ENCODE data around the gene VSIG8. TPM values are rescaled to one million over a fixed set of nuclear protein-coding genes. Genes with fewer than 3 reads are reported as not detected.

The VSIG8 gene
- total RNA-seq, 1 experiment from 2014 or later, result not detected

- Mint-ChIP-seq H3K36me3 (no peaks in the 10 kb centered on the region), H3K4me1 (peaks cover 15% of the 10 kb centered on the region), H3K4me3 (no peak overlapping the region), H3K27me3 (ENCODE audit: low read depth) (peaks cover 11% of the 10 kb centered on the region), H3K27ac (no peak overlapping the region), H3K9me3 (no peaks in the 10 kb centered on the region)
- ChIA-PET POLR2A (interaction anchor here (0.6 kb wide), 1 partner anchor 407 kb away, joined by 4 read pairs; no protein-coding TSS in a partner anchor), CTCF (interaction anchor here (0.9 to 3.1 kb wide), 10 partner anchors 10 to 186 kb away, joined by 3 to 16 read pairs (median 6); partner anchors contain the start of gene DUSP23)
- peak; percentile 25 for DNase-seq (ENCODE audit: low spot score)
- peak; percentile 68 for ATAC-seq
- TF ChIP-seq ZNF219 (CRISPR knock-in tag; IDR thresholded peaks at IDR 0.05; ENCODE audit: borderline replicate concordance), result no peak
- no peak for TF ChIP-seq CDX4 (CRISPR knock-in tag; IDR thresholded peaks at IDR 0.05; ENCODE audit: borderline replicate concordance)
- TF ChIP-seq GABPB1 (CRISPR knock-in tag; IDR thresholded peaks at IDR 0.05), result no peak
- TF ChIP-seq ZNF423 (CRISPR knock-in tag; IDR thresholded peaks at IDR 0.05), result no peak
- TF ChIP-seq IRF2 (CRISPR knock-in tag; IDR thresholded peaks at IDR 0.05; ENCODE audit: borderline replicate concordance, low read depth), result no peak
- no peak for TF ChIP-seq ZMAT4 (CRISPR knock-in tag; IDR thresholded peaks at IDR 0.05)
- no peak for TF ChIP-seq TP53 (CRISPR knock-in tag; IDR thresholded peaks at IDR 0.05)
- no peak for TF ChIP-seq NR2C2 (CRISPR knock-in tag; IDR thresholded peaks at IDR 0.05)
- TF ChIP-seq FOXJ3 (CRISPR knock-in tag; IDR thresholded peaks at IDR 0.05; ENCODE audit: borderline replicate concordance), result no peak
- TF ChIP-seq JAZF1 (CRISPR knock-in tag; IDR thresholded peaks at IDR 0.05), result no peak
- TF ChIP-seq ZBTB21 (CRISPR knock-in tag; IDR thresholded peaks at IDR 0.05; ENCODE audit: borderline replicate concordance), result no peak
- no peak for TF ChIP-seq ATF2 (CRISPR knock-in tag; IDR thresholded peaks at IDR 0.05; ENCODE audit: borderline replicate concordance, low read depth)
Measured at GRCh38 chr1:159821171-159821867, 41.1 kb downstream of the VSIG8 start.

- ChIA-PET POLR2A (interaction anchor here (0.7 kb wide), 1 partner anchor 67 kb away, joined by 3 read pairs; no protein-coding TSS in a partner anchor), CTCF (interaction anchor here (0.6 to 3.8 kb wide), 7 partner anchors 12 to 190 kb away, joined by 3 to 13 read pairs (median 5); no protein-coding TSS in a partner anchor)
- no peak for TF ChIP-seq CTCF (IDR thresholded peaks at IDR 0.05)
- TF ChIP-seq, protein P1, sequence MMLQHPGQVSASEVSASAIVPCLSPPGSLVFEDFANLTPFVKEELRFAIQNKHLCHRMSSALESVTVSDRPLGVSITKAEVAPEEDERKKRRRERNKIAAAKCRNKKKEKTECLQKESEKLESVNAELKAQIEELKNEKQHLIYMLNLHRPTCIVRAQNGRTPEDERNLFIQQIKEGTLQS (CRISPR knock-in tag; conservative IDR thresholded peaks at IDR 0.05), result no peak
- TF ChIP-seq NR1H2 (CRISPR knock-in tag; IDR thresholded peaks at IDR 0.05), result no peak
- TF ChIP-seq SMAD4 (CRISPR knock-in tag; IDR thresholded peaks at IDR 0.05), result no peak
- no peak for TF ChIP-seq ZNF219 (CRISPR knock-in tag; IDR thresholded peaks at IDR 0.05; ENCODE audit: borderline replicate concordance)
- no peak for TF ChIP-seq CREB1 (CRISPR knock-in tag; IDR thresholded peaks at IDR 0.05)
- no peak for TF ChIP-seq STAT6 (CRISPR knock-in tag; conservative IDR thresholded peaks at IDR 0.05; ENCODE audit: low read depth)
- TF ChIP-seq MLX (CRISPR knock-in tag; IDR thresholded peaks at IDR 0.05), result no peak
- ATAC-seq, result no peak
- peaks cover 8% of the 10 kb centered on the region for H3K4me1 Mint-ChIP-seq
- H3K4me3 Mint-ChIP-seq, result no peak overlapping the region
- H3K27me3 Mint-ChIP-seq (ENCODE audit: low read depth), result peaks cover under 1% of the 10 kb centered on the region
- DNase-seq (ENCODE audit: low spot score), result no peak
- H3K36me3 Mint-ChIP-seq, result no peaks in the 10 kb centered on the region
- no peaks in the 10 kb centered on the region for H3K9me3 Mint-ChIP-seq
- peak overlapping the region; percentile 63; the same call in 1 of the 2 replicates for H3K27ac Mint-ChIP-seq
Measured at GRCh38 chr1:159817276-159818041, 45.0 kb downstream of the VSIG8 start.
